GM12872 (cell line): Measurements from ENCODE around the gene RBKS.

Experiments used
- CTCF ChIP-seq: IDR thresholded peaks from 3 replicates; pipeline ENCODE4 v1.5.1; 2011; ENCODE audit warnings: low read depth, mild to moderate bottlenecking, low read length, moderate library complexity; ENCODE audit not compliant: insufficient read depth

Gene RBKS

GRCh38 chr2:27903649-27904404, 13.6 kb upstream of the RBKS start:
- no peak for TF ChIP-seq CTCF

- no peak for TF ChIP-seq CTCF
These were observed 12.8 kb upstream of the RBKS start for GRCh38 chr2:27903018-27903417.

GRCh38 chr2:27902098-27902497, 11.9 kb upstream of the RBKS start:
- no peak for TF ChIP-seq CTCF

DNA sequence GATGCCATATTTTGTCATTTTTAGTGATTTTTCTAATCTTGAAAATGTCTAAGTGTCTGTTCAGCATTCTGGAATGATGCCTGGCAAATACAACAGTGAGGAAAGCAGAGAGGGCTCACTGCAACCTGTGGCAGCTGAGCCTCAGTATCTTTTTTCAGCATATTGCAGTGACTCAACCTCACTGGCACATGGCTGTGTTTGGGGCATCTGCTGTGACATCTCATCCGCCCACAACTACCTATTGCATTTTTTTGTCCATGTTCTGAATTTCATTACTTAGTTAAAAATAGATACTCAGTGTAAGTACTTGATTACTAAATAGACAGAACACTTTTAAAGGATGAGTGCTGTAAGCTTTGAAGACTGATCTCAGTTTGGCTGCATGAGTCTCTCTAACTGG, 11.0 kb upstream of the RBKS start:
- TF ChIP-seq CTCF = no peak

DNA sequence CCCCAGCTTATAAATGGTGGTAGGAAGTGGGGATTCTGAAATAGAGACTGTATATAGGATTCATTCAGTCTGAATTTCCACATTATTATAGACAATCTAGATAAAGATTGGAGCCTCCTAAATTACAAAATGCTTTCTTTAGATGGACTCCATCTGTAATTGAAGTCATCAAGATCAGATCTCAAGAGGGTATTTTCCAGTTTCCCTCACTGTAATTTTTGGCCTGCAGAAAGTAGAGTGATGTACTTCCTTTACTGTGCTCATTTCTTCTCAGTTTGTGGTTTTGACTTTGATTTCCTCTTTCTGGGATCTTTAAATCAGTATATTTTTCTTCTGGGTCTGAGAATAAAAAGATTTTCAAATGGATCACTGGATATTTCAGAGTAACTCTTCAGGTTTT, 7.5 kb upstream of the RBKS start:
- TF ChIP-seq CTCF = no peak

DNA sequence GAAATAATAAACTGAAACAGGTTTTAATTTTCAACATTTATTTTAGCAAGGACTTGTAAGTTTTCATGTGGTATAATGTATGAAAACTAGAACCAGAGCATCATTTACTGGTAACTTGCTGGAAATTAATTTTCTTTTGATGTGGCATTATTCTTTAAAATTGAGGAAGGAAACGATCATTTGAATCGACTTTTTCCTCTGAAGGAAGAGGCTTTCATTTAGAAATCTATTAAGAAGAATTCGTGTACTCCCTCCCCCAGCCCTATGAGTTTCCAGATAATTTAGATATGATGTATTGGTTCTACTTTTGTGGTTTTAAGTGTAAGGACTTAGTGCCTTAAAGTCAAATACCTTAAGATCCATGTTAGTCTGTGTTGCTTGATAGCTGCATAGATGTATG, 2.8 kb upstream of the RBKS start:
- no peak for TF ChIP-seq CTCF

GRCh38 chr2:27891673-27892105, 1.5 kb upstream of the RBKS start:
- TF ChIP-seq CTCF = no peak
